ENCODE measurements around the gene UQCC2. TPM values are rescaled to one million over a fixed set of nuclear protein-coding genes. Genes with fewer than 3 reads are reported as not detected.
A peak's percentile ranks its signal among the peaks of the same experiment; 100 is the strongest.

Gene UQCC2
- total RNA-seq, 2 experiments from 2014 or later: 141 to 147 TPM

GRCh38 chr6:33723371-33724085, 12.0 kb upstream of the UQCC2 start:
- CTCF ChIA-PET: interaction anchor here (0.7 to 1.8 kb wide), 7 partner anchors 10 to 44 kb away, joined by 3 to 10 read pairs (median 4); partner anchors contain the start of gene UQCC2
- ATAC-seq (no peak), DNase-seq (no peak)
- intact Hi-C loops (cut with DNase I, micrococcal nuclease): no loop called here
- H3K27ac Mint-ChIP-seq: no peak overlapping the region
- H3K4me3 Mint-ChIP-seq: no peak overlapping the region
- no peaks in the 10 kb centered on the region for H3K27me3 Mint-ChIP-seq
- POLR2A ChIA-PET: interaction anchor here (1.3 kb wide), 1 partner anchor 12 kb away, joined by 3 read pairs; the partner anchor contains the start of gene UQCC2
- no peaks in the 10 kb centered on the region for H3K36me3 Mint-ChIP-seq (ENCODE audit: low read depth)
- peaks cover 17% of the 10 kb centered on the region for H3K4me1 Mint-ChIP-seq
- H3K9me3 Mint-ChIP-seq (ENCODE audit: low read depth): no peaks in the 10 kb centered on the region

GRCh38 chr6:33722103-33722623, 10.7 kb upstream of the UQCC2 start:
- Mint-ChIP-seq H3K4me3 (no peak overlapping the region), H3K9me3 (ENCODE audit: low read depth) (no peaks in the 10 kb centered on the region), H3K4me1 (peaks cover 17% of the 10 kb centered on the region), H3K27me3 (no peaks in the 10 kb centered on the region), H3K36me3 (ENCODE audit: low read depth) (no peaks in the 10 kb centered on the region), H3K27ac (no peak overlapping the region)
- intact Hi-C loops (cut with DNase I, micrococcal nuclease): no loop called here
- ChIA-PET CTCF (interaction anchor here (1.2 to 1.8 kb wide), 3 partner anchors 11 to 48 kb away, joined by 4 to 10 read pairs (median 4); partner anchors contain the start of gene UQCC2), POLR2A (interaction anchor here (1.3 kb wide), 1 partner anchor 11 kb away, joined by 3 read pairs; the partner anchor contains the start of gene UQCC2)
- no peak for DNase-seq
- no peak for ATAC-seq

GRCh38 chr6:33721508-33721907, 10.0 kb upstream of the UQCC2 start:
- no peak overlapping the region for H3K4me3 Mint-ChIP-seq
- ChIA-PET CTCF (interaction anchor here (1.2 to 1.8 kb wide), 2 partner anchors 10 to 48 kb away, joined by 4 to 10 read pairs; partner anchors contain the start of gene UQCC2), POLR2A (no interaction called here)
- intact Hi-C loops (cut with DNase I, micrococcal nuclease): no loop called here
- no peak overlapping the region for H3K27ac Mint-ChIP-seq
- H3K27me3 Mint-ChIP-seq: no peaks in the 10 kb centered on the region
- ATAC-seq (no peak), DNase-seq (no peak)
- no peaks in the 10 kb centered on the region for H3K36me3 Mint-ChIP-seq (ENCODE audit: low read depth)
- peaks cover 17% of the 10 kb centered on the region for H3K4me1 Mint-ChIP-seq
- no peaks in the 10 kb centered on the region for H3K9me3 Mint-ChIP-seq (ENCODE audit: low read depth)

GRCh38 chr6:33720998-33721397, 9.5 kb upstream of the UQCC2 start:
- ChIA-PET CTCF (interaction anchor here (1.2 kb wide), 1 partner anchor 50 kb away, joined by 4 read pairs; no protein-coding TSS in a partner anchor), POLR2A (no interaction called here)
- ATAC-seq: no peak
- Mint-ChIP-seq H3K9me3 (ENCODE audit: low read depth) (no peaks in the 10 kb centered on the region), H3K4me3 (no peak overlapping the region), H3K36me3 (ENCODE audit: low read depth) (no peaks in the 10 kb centered on the region), H3K4me1 (peaks cover 17% of the 10 kb centered on the region), H3K27ac (no peak overlapping the region), H3K27me3 (no peaks in the 10 kb centered on the region)
- no peak for DNase-seq
- intact Hi-C loops (cut with DNase I, micrococcal nuclease): no loop called here

DNA sequence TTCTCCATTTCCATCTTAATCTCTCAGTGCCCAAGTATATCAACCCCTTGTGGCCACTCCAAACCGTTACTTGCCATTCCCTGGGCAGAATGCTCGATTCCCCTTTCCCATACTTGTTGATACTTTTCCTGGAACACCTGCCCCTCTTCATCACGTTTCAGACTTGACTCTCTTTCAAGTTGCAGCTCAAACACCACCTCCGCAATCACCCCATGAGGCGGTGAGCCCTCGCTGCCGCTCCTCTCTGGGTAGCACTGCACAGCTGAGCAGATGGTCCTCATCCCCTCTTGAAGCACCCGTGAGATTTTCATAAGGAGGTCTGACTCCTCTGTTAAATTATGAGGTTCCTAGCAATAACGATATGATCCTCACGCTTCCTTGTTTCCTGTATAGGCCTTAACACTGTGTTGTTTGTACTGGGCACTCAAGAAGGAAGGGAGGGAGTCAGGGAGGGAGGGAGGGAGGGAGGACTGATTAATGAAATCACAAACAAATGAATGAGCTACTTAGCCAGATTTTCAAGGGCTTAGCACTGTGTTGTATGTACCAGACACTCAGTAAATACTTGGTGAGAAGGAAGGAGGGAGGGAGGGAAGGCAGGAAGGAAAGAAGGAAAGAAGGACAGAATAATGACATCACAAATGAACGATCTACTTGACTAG, 8.0 kb upstream of the UQCC2 start:
- intact Hi-C loops (cut with DNase I, micrococcal nuclease): no loop called here
- no peak for ATAC-seq
- Mint-ChIP-seq H3K27me3 (no peaks in the 10 kb centered on the region), H3K27ac (no peak overlapping the region), H3K36me3 (ENCODE audit: low read depth) (no peaks in the 10 kb centered on the region), H3K9me3 (ENCODE audit: low read depth) (no peaks in the 10 kb centered on the region), H3K4me3 (no peak overlapping the region), H3K4me1 (peaks cover 11% of the 10 kb centered on the region)
- ChIA-PET CTCF (interaction anchor here (0.6 to 0.8 kb wide), 2 partner anchors 8 to 19 kb away, joined by 3 read pairs; partner anchors contain the start of gene UQCC2), POLR2A (no interaction called here)
- no peak for DNase-seq

GRCh38 chr6:33718713-33719112, 7.2 kb upstream of the UQCC2 start:
- ChIA-PET CTCF (no interaction called here), POLR2A (no interaction called here)
- no peak overlapping the region for H3K27ac Mint-ChIP-seq
- no peak overlapping the region for H3K4me3 Mint-ChIP-seq
- no peaks in the 10 kb centered on the region for H3K27me3 Mint-ChIP-seq
- no peaks in the 10 kb centered on the region for H3K9me3 Mint-ChIP-seq (ENCODE audit: low read depth)
- ATAC-seq (peak; percentile 36), DNase-seq (no peak)
- intact Hi-C loops (cut with DNase I, micrococcal nuclease): no loop called here
- H3K4me1 Mint-ChIP-seq: peaks cover 3% of the 10 kb centered on the region
- no peaks in the 10 kb centered on the region for H3K36me3 Mint-ChIP-seq (ENCODE audit: low read depth)

GRCh38 chr6:33717934-33718455, 6.5 kb upstream of the UQCC2 start:
- no peak overlapping the region for H3K27ac Mint-ChIP-seq
- intact Hi-C loops (cut with DNase I, micrococcal nuclease): no loop called here
- H3K27me3 Mint-ChIP-seq: no peaks in the 10 kb centered on the region
- H3K4me1 Mint-ChIP-seq: no peaks in the 10 kb centered on the region
- CTCF ChIA-PET: no interaction called here
- no peak overlapping the region for H3K4me3 Mint-ChIP-seq
- no peaks in the 10 kb centered on the region for H3K36me3 Mint-ChIP-seq (ENCODE audit: low read depth)
- POLR2A ChIA-PET: no interaction called here
- no peaks in the 10 kb centered on the region for H3K9me3 Mint-ChIP-seq (ENCODE audit: low read depth)
- no peak for ATAC-seq
- no peak for DNase-seq

DNA sequence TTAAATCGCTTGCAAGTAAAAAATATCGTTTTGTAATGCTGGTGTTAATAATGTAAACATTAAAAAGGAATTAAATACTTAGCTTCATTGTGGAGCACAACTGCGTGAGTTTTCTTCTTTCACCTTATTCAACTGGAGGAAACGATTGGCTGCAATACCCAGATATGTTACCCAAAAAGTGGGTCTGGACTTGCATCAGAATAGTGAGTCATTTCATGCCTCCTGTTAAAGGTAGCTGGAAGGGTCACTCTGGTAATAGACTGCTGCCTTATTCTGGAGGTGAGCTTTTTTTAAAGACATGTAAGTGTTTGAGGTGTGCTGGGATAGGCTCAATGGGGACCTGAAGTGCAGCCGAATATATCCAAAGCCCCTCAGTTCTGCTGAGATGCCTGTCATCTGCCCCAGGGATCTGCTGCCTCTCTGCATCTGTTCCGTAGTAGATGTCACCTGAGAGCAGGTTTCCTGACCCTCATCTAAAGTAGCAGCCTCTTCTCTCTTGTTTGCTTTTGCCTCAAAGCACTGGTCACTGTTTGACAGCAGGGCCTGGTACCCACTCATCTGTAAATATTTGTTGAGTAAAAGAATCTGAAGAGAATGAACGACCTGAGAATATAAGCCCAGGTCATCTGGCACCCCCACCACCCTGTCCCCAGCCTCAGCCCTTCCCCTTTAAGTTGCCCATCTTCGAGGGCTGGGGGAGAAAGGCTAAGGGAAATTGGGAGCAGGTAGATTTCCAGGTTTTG, 5.6 kb upstream of the UQCC2 start:
- Mint-ChIP-seq H3K27me3 (no peaks in the 10 kb centered on the region), H3K36me3 (ENCODE audit: low read depth) (no peaks in the 10 kb centered on the region), H3K4me1 (peaks cover under 1% of the 10 kb centered on the region), H3K9me3 (ENCODE audit: low read depth) (no peaks in the 10 kb centered on the region), H3K4me3 (no peak overlapping the region), H3K27ac (no peak overlapping the region)
- DNase-seq (no peak), ATAC-seq (no peak)
- ChIA-PET CTCF (interaction anchor here (0.6 kb wide), 1 partner anchor 54 kb away, joined by 3 read pairs; no protein-coding TSS in a partner anchor), POLR2A (no interaction called here)
- intact Hi-C loops (cut with DNase I, micrococcal nuclease): no loop called here

DNA sequence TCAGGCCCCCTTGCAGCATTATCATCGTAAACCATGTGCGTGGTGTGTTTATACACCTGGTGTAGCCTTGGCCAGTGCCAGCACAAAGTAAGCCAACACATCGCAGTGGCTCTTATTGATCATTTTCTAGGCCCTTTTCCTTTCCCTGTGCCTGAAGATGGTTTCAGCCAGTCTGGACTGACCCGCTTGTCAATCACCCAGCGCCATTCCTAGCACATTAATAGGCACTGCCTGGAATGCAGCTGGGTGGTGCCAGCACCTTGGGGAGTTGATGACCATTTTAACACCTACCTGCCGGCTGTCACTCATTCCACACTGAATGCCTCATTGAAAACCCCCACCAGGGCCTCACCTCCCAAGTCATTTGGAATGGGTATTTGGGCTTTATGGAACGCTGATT, 4.9 kb upstream of the UQCC2 start:
- ChIA-PET POLR2A (no interaction called here), CTCF (no interaction called here)
- Mint-ChIP-seq H3K36me3 (ENCODE audit: low read depth) (no peaks in the 10 kb centered on the region), H3K4me1 (peaks cover 4% of the 10 kb centered on the region), H3K27me3 (no peaks in the 10 kb centered on the region), H3K9me3 (ENCODE audit: low read depth) (no peaks in the 10 kb centered on the region), H3K4me3 (no peak overlapping the region), H3K27ac (no peak overlapping the region)
- no peak for ATAC-seq
- no peak for DNase-seq
- intact Hi-C loops (cut with DNase I, micrococcal nuclease): no loop called here

GRCh38 chr6:33714385-33715040, 3.0 kb upstream of the UQCC2 start:
- DNase-seq (no peak), ATAC-seq (no peak)
- Mint-ChIP-seq H3K27me3 (no peaks in the 10 kb centered on the region), H3K4me3 (no peak overlapping the region), H3K4me1 (peaks cover 18% of the 10 kb centered on the region), H3K27ac (no peak overlapping the region), H3K36me3 (ENCODE audit: low read depth) (peaks cover 12% of the 10 kb centered on the region), H3K9me3 (ENCODE audit: low read depth) (no peaks in the 10 kb centered on the region)
- ChIA-PET POLR2A (interaction anchor here (1.1 kb wide), 1 partner anchor 165 kb away, joined by 3 read pairs; no protein-coding TSS in a partner anchor), CTCF (interaction anchor here (0.7 kb wide), 1 partner anchor 30 kb away, joined by 3 read pairs; no protein-coding TSS in a partner anchor)
- intact Hi-C loops (cut with DNase I, micrococcal nuclease): loop anchor here in 1 of 2 experiments (5.0 kb wide), 1 partner anchor 523 kb away; the partner anchor contains the start of gene HMGA1
